ENCODE data around the gene RECK. TPM values are rescaled to one million over a fixed set of nuclear protein-coding genes. Genes with fewer than 3 reads are reported as not detected.

Gene RECK
- total RNA-seq, 1 experiment from 2014 or later = 10.3 TPM

GRCh38 chr9:36005891-36006290 lies 30.8 kb upstream of the RECK start:
- H3K36me3 Mint-ChIP-seq (ENCODE audit: insufficient read depth in 1 of 3, low read depth in 3 of 3) = peaks cover 0 to 7% (median 0%) of the 10 kb centered on the region in 3 experiments; a peak in 2 of 7 replicates
- H4K5ac ChIP-seq (ENCODE audit: insufficient read length, low read depth, low read length) = no peak overlapping the region
- H3K9me3 ChIP-seq (ENCODE audit: control insufficient read depth, low read depth, low read length) = no peaks in the 10 kb centered on the region

More at GRCh38 chr9:36005891-36006290, 30.8 kb upstream of the RECK start:
- no peak overlapping the region for H3K23ac ChIP-seq (ENCODE audit: insufficient read length, low read depth, low read length)
- no peak overlapping the region for H3K4ac ChIP-seq (ENCODE audit: low read depth, low read length)
- H2BK20ac ChIP-seq (ENCODE audit: low read depth, low read length, poor library complexity, severe bottlenecking) = no peak overlapping the region
- H3K27me3 Mint-ChIP-seq (ENCODE audit: low read depth) = peaks cover 66% of the 10 kb centered on the region
- no peak overlapping the region for H3K4me3 Mint-ChIP-seq
- no peak overlapping the region for H2AK5ac ChIP-seq (ENCODE audit: insufficient read length, low read length)
- H3K4me2 ChIP-seq (ENCODE audit: insufficient read depth, insufficient read length, low read length) = no peak overlapping the region
- DNase-seq = no peak
- H3K18ac ChIP-seq (ENCODE audit: insufficient read length, low read depth, low read length) = no peak overlapping the region
- no peak overlapping the region for H2BK12ac ChIP-seq (ENCODE audit: insufficient read length, low read depth, low read length)
- H3K23me2 ChIP-seq (ENCODE audit: insufficient read length, low read depth, low read length, poor library complexity, severe bottlenecking) = no peaks in the 10 kb centered on the region
- no peak overlapping the region for H4K91ac ChIP-seq (ENCODE audit: insufficient read length, low read depth, low read length)
- no peaks in the 10 kb centered on the region for H3K79me2 ChIP-seq (ENCODE audit: insufficient read depth, low read length)
- peaks cover 8 to 15% of the 10 kb centered on the region in 2 experiments for H3K9me3 Mint-ChIP-seq
- H3K56ac ChIP-seq (ENCODE audit: insufficient read length, low read depth, low read length) = no peak overlapping the region
- no peak overlapping the region for H3K27ac Mint-ChIP-seq
- H4K8ac ChIP-seq (replicated peaks; ENCODE audit: insufficient read length, low read depth, low read length) = no peak overlapping the region
- H3K14ac ChIP-seq (ENCODE audit: insufficient read depth, low read length) = no peak overlapping the region
- no peak overlapping the region for H3K27ac ChIP-seq (ENCODE audit: insufficient read length, low read depth, low read length)
- H3K9ac ChIP-seq (ENCODE audit: extremely low read depth, insufficient read length, low read length) = no peak overlapping the region
- no peaks in the 10 kb centered on the region for H3K79me1 ChIP-seq (ENCODE audit: insufficient read depth, low read depth, low read length, poor library complexity, severe bottlenecking)
- H2BK120ac ChIP-seq (ENCODE audit: low read depth, low read length, poor library complexity, severe bottlenecking) = no peak overlapping the region
- no peaks in the 10 kb centered on the region; a peak in 1 of 4 replicates for H3K4me1 Mint-ChIP-seq
- no CpG with 5 or more reads among the region's 1 CpG for WGBS (ENCODE audit: extremely low coverage, insufficient read length, low lambda C conversion rate)
- H4K20me1 ChIP-seq (ENCODE audit: control insufficient read depth, insufficient read depth, insufficient read length) = no peaks in the 10 kb centered on the region
- H3K27me3 ChIP-seq (ENCODE audit: insufficient read depth, low read length) = no peaks in the 10 kb centered on the region
- no peak overlapping the region for H2BK5ac ChIP-seq (ENCODE audit: insufficient read length, low read length)
- no peak overlapping the region for H2BK15ac ChIP-seq (ENCODE audit: low read depth, low read length)
- H3T11ph ChIP-seq (ENCODE audit: low read length) = no peak overlapping the region
- no peaks in the 10 kb centered on the region for H3K4me1 ChIP-seq (ENCODE audit: insufficient read depth, low read length)
- H2AFZ ChIP-seq (ENCODE audit: low read length) = no peak overlapping the region
- TF ChIP-seq CTCF (conservative IDR thresholded peaks at IDR 0.05) = no peak

All from H9 (cell line).